Measurements from ENCODE around the gene ADAM8.
A peak's percentile ranks its signal among the peaks of the same experiment; 100 is the strongest.

ADAM8 gene

DNA sequence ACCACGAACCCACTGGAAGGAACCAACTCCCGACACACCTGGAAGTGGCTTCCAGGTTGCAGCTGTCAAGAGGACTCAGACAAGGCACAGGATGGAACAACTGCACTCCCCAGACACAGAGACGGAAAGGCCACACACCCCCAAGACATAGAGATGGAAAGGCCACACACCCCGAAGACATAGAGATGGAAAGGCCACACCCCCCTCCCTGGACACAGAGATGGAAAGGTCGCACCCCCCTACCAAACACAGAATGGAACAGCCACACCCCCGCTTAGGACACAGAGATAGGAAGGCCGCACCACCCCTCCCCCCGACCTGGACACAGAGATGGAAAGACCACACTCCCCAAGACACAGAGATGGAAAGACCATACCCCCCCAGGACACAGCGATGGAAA lies 39.6 kb upstream of the ADAM8 start:
- peaks cover 0 to 2% of the 10 kb centered on the region in 2 donors for H3K4me1 ChIP-seq (ENCODE audit: control insufficient read depth in 1 of 2, insufficient read depth in 2 of 2, low read length in 2 of 2)
- no peaks in the 10 kb centered on the region for H3K9me3 ChIP-seq (ENCODE audit: control insufficient read depth in 1 of 2, low read length in 2 of 2)
- no peak overlapping the region for H3K27ac ChIP-seq (ENCODE audit: low read depth, low read length)
- H3K27me3 ChIP-seq (ENCODE audit: control insufficient read depth in 1 of 2, insufficient read depth in 2 of 2, low read length in 2 of 2) = peaks cover 6 to 8% of the 10 kb centered on the region in 2 donors
- H3K9ac ChIP-seq (ENCODE audit: low read depth in 1 of 2, low read length in 2 of 2) = no peak overlapping the region
- H3K4me3 ChIP-seq (ENCODE audit: low read depth in 1 of 2, low read length in 2 of 2) = no peak overlapping the region
- H3K36me3 ChIP-seq (ENCODE audit: control insufficient read depth in 1 of 2, insufficient read depth in 2 of 2, low read length in 2 of 2) = peaks cover 14 to 19% of the 10 kb centered on the region in 2 donors

DNA sequence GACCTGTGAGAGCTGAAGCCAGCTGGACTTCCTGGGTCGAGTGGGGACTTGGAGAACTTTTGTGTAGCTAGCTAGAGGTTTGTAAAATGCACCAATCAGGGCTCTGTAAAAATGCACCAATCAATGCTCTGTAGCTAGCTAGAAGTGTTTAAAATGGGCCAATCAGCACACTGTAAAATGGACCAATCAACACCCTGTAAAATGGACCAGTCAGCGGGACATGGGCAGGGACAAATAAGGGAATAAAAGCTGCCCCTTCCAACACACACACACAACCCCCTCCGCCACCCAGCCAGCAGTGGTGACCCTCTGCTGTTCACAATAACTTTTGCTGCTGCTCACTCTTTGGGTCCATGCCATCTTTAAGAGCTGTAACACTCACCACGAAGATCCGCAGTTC lies 39.2 kb upstream of the ADAM8 start:
- Histone ChIP-seq H3K4me1 (ENCODE audit: control insufficient read depth in 1 of 2, insufficient read depth in 2 of 2, low read length in 2 of 2) (peaks cover 0 to 2% of the 10 kb centered on the region in 2 donors), H3K27ac (ENCODE audit: low read depth, low read length) (no peak overlapping the region), H3K9me3 (ENCODE audit: control insufficient read depth in 1 of 2, low read length in 2 of 2) (no peaks in the 10 kb centered on the region), H3K4me3 (ENCODE audit: low read depth in 1 of 2, low read length in 2 of 2) (no peak overlapping the region), H3K27me3 (ENCODE audit: control insufficient read depth in 1 of 2, insufficient read depth in 2 of 2, low read length in 2 of 2) (peaks cover 6 to 8% of the 10 kb centered on the region in 2 donors), H3K36me3 (ENCODE audit: control insufficient read depth in 1 of 2, insufficient read depth in 2 of 2, low read length in 2 of 2) (peaks cover 14 to 21% of the 10 kb centered on the region in 2 donors), H3K9ac (ENCODE audit: low read depth in 1 of 2, low read length in 2 of 2) (no peak overlapping the region)

DNA sequence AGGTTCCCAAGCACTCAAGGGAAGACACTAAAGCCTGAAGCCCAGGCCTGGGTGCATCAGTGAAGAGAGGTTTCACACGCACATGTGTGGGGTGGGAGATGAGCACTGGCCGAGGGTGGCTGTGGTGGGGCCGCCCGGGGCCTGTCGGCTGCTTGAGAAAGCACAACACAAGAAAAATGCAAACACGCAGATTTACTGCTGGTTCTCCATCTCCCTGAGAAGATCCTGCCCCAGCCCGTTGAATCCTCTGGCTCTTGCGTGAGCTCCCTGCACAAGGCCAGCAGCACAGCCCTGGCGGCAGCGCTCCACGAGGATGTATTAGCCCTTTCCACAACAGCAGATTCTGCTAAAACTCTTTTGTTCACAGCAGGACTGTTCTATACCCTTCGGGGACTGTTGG lies 38.2 kb upstream of the ADAM8 start:
- Histone ChIP-seq H3K4me3 (ENCODE audit: low read depth in 1 of 2, low read length in 2 of 2) (no peak overlapping the region), H3K27me3 (ENCODE audit: control insufficient read depth in 1 of 2, insufficient read depth in 2 of 2, low read length in 2 of 2) (peaks cover 6 to 8% of the 10 kb centered on the region in 2 donors), H3K27ac (ENCODE audit: low read depth, low read length) (no peak overlapping the region), H3K9ac (ENCODE audit: low read depth in 1 of 2, low read length in 2 of 2) (no peak overlapping the region), H3K9me3 (ENCODE audit: control insufficient read depth in 1 of 2, low read length in 2 of 2) (no peaks in the 10 kb centered on the region), H3K4me1 (ENCODE audit: control insufficient read depth in 1 of 2, insufficient read depth in 2 of 2, low read length in 2 of 2) (peaks cover 7 to 8% of the 10 kb centered on the region in 2 donors), H3K36me3 (ENCODE audit: control insufficient read depth in 1 of 2, insufficient read depth in 2 of 2, low read length in 2 of 2) (peaks cover 14 to 29% of the 10 kb centered on the region in 2 donors)

DNA sequence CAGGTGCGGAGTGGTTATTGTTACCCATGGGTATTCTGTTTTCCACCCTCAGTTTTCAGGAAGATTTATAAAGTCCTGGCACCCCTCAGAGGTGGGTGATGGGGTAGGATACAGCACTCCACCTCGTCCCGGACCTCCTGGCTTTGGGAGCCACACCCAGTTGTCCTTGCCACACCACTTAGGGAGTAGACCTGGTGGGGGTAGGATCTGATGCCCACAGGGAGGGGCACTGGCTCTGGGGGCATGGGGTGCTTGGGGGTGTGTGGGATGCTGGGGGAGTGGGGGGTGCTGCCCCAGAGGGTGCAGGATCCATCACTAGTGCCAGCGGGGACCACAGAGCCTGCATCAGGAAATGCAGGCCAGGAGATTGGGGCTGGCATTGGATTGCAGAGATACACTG lies 36.5 kb upstream of the ADAM8 start:
- H3K27me3 ChIP-seq (ENCODE audit: control insufficient read depth in 1 of 2, insufficient read depth in 2 of 2, low read length in 2 of 2) = no peaks in the 10 kb centered on the region
- no peak overlapping the region for H3K27ac ChIP-seq (ENCODE audit: low read depth, low read length)
- H3K9ac ChIP-seq (ENCODE audit: low read depth in 1 of 2, low read length in 2 of 2) = no peak overlapping the region
- H3K4me3 ChIP-seq (ENCODE audit: low read depth in 1 of 2, low read length in 2 of 2) = no peak overlapping the region
- peaks cover 14 to 17% of the 10 kb centered on the region in 2 donors for H3K4me1 ChIP-seq (ENCODE audit: control insufficient read depth in 1 of 2, insufficient read depth in 2 of 2, low read length in 2 of 2)
- H3K9me3 ChIP-seq (ENCODE audit: control insufficient read depth in 1 of 2, low read length in 2 of 2) = no peaks in the 10 kb centered on the region
- H3K36me3 ChIP-seq (ENCODE audit: control insufficient read depth in 1 of 2, insufficient read depth in 2 of 2, low read length in 2 of 2) = peaks cover 14 to 29% of the 10 kb centered on the region in 2 donors

DNA sequence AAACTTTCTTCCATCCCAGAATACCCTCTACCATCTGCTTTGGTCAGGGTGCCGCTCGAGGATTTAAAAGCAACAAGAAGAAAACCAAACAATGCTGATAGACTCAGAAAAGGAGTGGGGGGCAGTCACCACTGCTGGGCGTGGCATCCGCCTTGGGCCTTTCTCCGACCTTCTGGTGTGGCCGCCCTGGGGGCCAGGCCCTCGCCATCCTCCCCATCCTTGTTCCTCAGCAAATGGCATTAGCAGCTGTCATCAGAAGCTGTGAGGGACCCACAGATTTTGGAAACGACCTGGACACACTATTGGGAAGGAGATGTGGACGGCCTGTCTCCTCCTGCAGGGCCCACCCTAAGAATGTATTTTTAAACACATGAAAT lies 36.1 kb upstream of the ADAM8 start:
- H3K27me3 ChIP-seq (ENCODE audit: control insufficient read depth in 1 of 2, insufficient read depth in 2 of 2, low read length in 2 of 2) = no peaks in the 10 kb centered on the region
- H3K4me3 ChIP-seq (ENCODE audit: low read depth in 1 of 2, low read length in 2 of 2) = no peak overlapping the region
- peaks cover 14 to 29% of the 10 kb centered on the region in 2 donors for H3K36me3 ChIP-seq (ENCODE audit: control insufficient read depth in 1 of 2, insufficient read depth in 2 of 2, low read length in 2 of 2)
- H3K9me3 ChIP-seq (ENCODE audit: control insufficient read depth in 1 of 2, low read length in 2 of 2) = no peaks in the 10 kb centered on the region
- H3K27ac ChIP-seq (ENCODE audit: low read depth, low read length) = no peak overlapping the region
- no peak overlapping the region for H3K9ac ChIP-seq (ENCODE audit: low read depth in 1 of 2, low read length in 2 of 2)
- H3K4me1 ChIP-seq (ENCODE audit: control insufficient read depth in 1 of 2, insufficient read depth in 2 of 2, low read length in 2 of 2) = peaks cover 14 to 21% of the 10 kb centered on the region in 2 donors

DNA sequence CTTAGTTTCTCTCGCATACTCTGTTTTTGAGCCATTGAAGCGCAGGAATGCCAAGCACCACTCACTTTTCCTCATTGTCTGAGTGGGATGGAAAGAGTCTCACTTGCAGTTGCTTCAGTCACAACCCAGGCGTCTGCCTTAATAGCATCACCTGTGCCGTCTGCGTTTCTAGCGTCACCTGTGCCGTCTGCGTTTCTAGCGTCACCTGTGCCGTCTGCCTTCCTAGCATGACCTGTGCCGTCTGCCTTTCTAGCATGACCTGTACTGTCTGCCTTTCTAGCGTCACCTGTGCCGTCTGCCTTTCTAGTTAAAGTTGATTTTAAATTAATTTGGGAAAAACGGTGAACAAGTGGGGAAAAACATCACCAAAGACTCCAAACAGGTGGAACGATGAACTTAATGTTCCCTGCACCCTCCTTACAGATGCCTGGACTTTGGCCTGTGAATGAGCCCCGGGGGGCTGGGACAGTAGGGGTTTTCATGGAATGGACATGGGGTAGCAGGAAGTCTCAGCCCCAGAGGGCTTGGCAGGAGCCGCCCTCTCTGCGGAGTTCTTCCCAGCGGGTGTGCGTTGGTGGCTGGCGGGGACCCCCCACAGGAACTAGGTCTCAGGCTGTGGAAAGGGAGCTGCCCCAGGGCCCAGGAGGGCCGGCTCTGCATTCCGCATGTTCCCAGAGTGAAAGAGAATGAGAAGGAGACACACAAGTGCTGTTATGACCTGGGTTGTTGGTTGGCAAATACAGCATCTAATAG lies 35.5 kb upstream of the ADAM8 start:
- Histone ChIP-seq H3K9me3 (ENCODE audit: control insufficient read depth in 1 of 2, low read length in 2 of 2) (no peaks in the 10 kb centered on the region), H3K27me3 (ENCODE audit: control insufficient read depth in 1 of 2, insufficient read depth in 2 of 2, low read length in 2 of 2) (no peaks in the 10 kb centered on the region), H3K4me1 (ENCODE audit: control insufficient read depth in 1 of 2, insufficient read depth in 2 of 2, low read length in 2 of 2) (peaks cover 20 to 27% of the 10 kb centered on the region in 2 donors), H3K4me3 (ENCODE audit: low read depth in 1 of 2, low read length in 2 of 2) (no peak overlapping the region), H3K27ac (ENCODE audit: low read depth, low read length) (no peak overlapping the region), H3K9ac (ENCODE audit: low read depth in 1 of 2, low read length in 2 of 2) (no peak overlapping the region), H3K36me3 (ENCODE audit: control insufficient read depth in 1 of 2, insufficient read depth in 2 of 2, low read length in 2 of 2) (peaks cover 14 to 29% of the 10 kb centered on the region in 2 donors)

DNA sequence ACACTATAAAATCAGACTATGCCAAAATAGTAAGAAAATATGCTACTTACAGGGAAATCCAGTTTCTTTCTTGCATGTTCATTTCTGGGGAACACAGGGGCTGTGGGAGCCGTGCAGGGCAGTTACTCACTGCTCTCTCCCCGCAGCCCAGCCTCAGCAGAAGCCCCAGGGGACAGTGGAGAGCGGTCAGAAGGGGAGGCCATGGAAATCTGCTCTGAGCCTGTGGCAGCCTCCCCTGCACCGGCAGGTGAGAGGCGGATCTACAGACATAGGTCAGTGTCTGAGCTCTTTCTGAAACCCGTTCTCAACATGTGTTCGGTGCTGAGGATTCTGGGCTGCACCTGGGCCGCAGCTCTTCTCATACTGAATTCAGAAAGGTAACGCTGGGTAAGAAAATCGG lies 34.9 kb upstream of the ADAM8 start:
- no peaks in the 10 kb centered on the region for H3K9me3 ChIP-seq (ENCODE audit: control insufficient read depth in 1 of 2, low read length in 2 of 2)
- H3K9ac ChIP-seq (ENCODE audit: low read depth in 1 of 2, low read length in 2 of 2) = no peak overlapping the region
- no peaks in the 10 kb centered on the region for H3K27me3 ChIP-seq (ENCODE audit: control insufficient read depth in 1 of 2, insufficient read depth in 2 of 2, low read length in 2 of 2)
- peaks cover 25 to 32% of the 10 kb centered on the region in 2 donors for H3K4me1 ChIP-seq (ENCODE audit: control insufficient read depth in 1 of 2, insufficient read depth in 2 of 2, low read length in 2 of 2)
- no peak overlapping the region for H3K4me3 ChIP-seq (ENCODE audit: low read depth in 1 of 2, low read length in 2 of 2)
- H3K36me3 ChIP-seq (ENCODE audit: control insufficient read depth in 1 of 2, insufficient read depth in 2 of 2, low read length in 2 of 2) = peaks cover 14 to 29% of the 10 kb centered on the region in 2 donors
- no peak overlapping the region for H3K27ac ChIP-seq (ENCODE audit: low read depth, low read length)

DNA sequence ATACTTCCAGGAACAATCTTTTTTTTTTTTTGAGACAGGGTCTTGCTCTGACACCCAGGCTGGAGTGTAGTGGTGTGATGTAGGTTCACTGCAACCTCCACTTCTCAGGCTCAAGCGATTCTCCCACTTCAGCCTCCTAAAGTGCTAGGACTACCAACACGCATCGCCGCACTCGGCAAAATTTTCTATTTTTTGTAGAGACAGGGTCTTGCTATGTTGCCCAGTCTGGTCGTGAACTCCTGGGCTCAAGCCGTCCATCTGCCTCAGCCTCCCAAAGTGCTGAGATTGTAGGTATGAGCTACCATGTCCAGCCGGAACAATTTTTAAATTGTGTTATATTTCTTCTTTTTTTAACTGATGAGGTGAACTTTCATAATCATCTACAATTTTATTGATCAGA lies 34.1 kb upstream of the ADAM8 start:
- Histone ChIP-seq H3K36me3 (ENCODE audit: control insufficient read depth in 1 of 2, insufficient read depth in 2 of 2, low read length in 2 of 2) (peaks cover 14 to 29% of the 10 kb centered on the region in 2 donors), H3K27ac (ENCODE audit: low read depth, low read length) (no peak overlapping the region), H3K4me3 (ENCODE audit: low read depth in 1 of 2, low read length in 2 of 2) (peak overlapping the region in 1 of 2 donors; percentile 69), H3K27me3 (ENCODE audit: control insufficient read depth in 1 of 2, insufficient read depth in 2 of 2, low read length in 2 of 2) (no peaks in the 10 kb centered on the region), H3K9ac (ENCODE audit: low read depth in 1 of 2, low read length in 2 of 2) (no peak overlapping the region), H3K9me3 (ENCODE audit: control insufficient read depth in 1 of 2, low read length in 2 of 2) (no peaks in the 10 kb centered on the region), H3K4me1 (ENCODE audit: control insufficient read depth in 1 of 2, insufficient read depth in 2 of 2, low read length in 2 of 2) (peaks cover 25 to 32% of the 10 kb centered on the region in 2 donors)

DNA sequence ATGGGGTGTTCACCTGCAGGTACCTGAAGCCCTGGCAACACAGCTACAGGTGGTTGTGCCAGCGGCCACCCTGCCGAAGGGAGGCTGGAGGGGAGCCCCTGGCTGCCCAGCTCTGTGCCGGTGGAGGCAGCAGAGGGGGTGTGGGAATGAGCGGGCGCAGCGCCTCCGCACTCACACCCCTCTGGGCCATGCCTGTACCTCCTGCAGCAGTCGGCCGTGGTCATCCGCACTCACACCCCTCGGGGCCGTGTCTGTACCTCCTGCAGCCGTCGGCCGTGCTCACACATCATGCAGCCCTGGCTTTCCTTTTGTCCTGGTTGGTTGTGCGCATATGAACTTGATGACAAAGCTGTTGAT lies 33.7 kb upstream of the ADAM8 start:
- H3K4me3 ChIP-seq (ENCODE audit: low read depth in 1 of 2, low read length in 2 of 2) = peak overlapping the region; percentile 69 to 74
- no peaks in the 10 kb centered on the region for H3K9me3 ChIP-seq (ENCODE audit: control insufficient read depth in 1 of 2, low read length in 2 of 2)
- H3K27me3 ChIP-seq (ENCODE audit: control insufficient read depth in 1 of 2, insufficient read depth in 2 of 2, low read length in 2 of 2) = no peaks in the 10 kb centered on the region
- H3K9ac ChIP-seq (ENCODE audit: low read depth in 1 of 2, low read length in 2 of 2) = peak overlapping the region in 1 of 2 donors; percentile 28
- peaks cover 14 to 33% of the 10 kb centered on the region in 2 donors for H3K36me3 ChIP-seq (ENCODE audit: control insufficient read depth in 1 of 2, insufficient read depth in 2 of 2, low read length in 2 of 2)
- H3K27ac ChIP-seq (ENCODE audit: low read depth, low read length) = no peak overlapping the region
- peaks cover 25 to 36% of the 10 kb centered on the region in 2 donors for H3K4me1 ChIP-seq (ENCODE audit: control insufficient read depth in 1 of 2, insufficient read depth in 2 of 2, low read length in 2 of 2)

DNA sequence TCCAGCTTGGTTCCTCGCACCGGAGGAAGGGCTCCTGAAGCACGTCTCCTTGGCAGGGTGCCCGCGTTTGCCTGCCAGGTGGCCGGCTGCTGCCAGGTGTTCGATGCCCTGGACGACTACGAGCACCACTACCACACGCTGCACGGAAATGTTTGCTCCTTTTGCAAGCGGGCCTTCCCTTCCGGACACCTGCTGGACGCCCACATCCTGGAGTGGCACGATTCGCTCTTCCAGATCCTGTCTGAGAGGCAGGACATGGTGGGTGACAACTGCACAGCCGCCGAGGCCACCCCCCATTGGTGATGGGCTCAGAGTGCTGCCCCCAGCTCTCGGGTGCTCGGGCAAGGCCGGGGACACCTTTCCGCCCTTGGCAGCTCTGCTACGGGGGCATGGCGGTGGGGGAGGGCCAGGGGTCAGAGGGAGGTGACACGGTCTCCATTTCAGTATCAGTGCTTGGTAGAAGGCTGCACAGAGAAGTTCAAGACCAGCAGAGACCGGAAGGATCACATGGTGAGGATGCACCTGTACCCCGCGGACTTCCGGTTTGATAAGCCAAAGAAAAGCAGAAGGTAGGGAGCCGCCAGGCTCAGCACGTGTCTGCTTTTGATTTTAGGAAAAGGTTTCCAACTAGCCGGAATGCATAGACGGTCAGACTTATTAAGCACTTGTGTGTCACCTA lies 33.2 kb upstream of the ADAM8 start:
- Histone ChIP-seq H3K27ac (ENCODE audit: low read depth, low read length) (peak overlapping the region; percentile 30), H3K9ac (ENCODE audit: low read depth in 1 of 2, low read length in 2 of 2) (peak overlapping the region; percentile 28 to 30), H3K9me3 (ENCODE audit: control insufficient read depth in 1 of 2, low read length in 2 of 2) (no peaks in the 10 kb centered on the region), H3K27me3 (ENCODE audit: control insufficient read depth in 1 of 2, insufficient read depth in 2 of 2, low read length in 2 of 2) (no peaks in the 10 kb centered on the region), H3K4me1 (ENCODE audit: control insufficient read depth in 1 of 2, insufficient read depth in 2 of 2, low read length in 2 of 2) (peaks cover 25 to 36% of the 10 kb centered on the region in 2 donors), H3K36me3 (ENCODE audit: control insufficient read depth in 1 of 2, insufficient read depth in 2 of 2, low read length in 2 of 2) (peaks cover 14 to 33% of the 10 kb centered on the region in 2 donors), H3K4me3 (ENCODE audit: low read depth in 1 of 2, low read length in 2 of 2) (peak overlapping the region; percentile 69 to 74)

Data from duodenal mucosa (tissue), 2 donors.